ENCODE data around the gene SELENOW. TPM values are rescaled to one million over a fixed set of nuclear protein-coding genes. Genes with fewer than 3 reads are reported as not detected.

Gene SELENOW
- total RNA-seq, 6 experiments from 2014 or later: 46.4 to 141 (median 83.0) TPM

- Histone ChIP-seq H3K27ac (no peak overlapping the region), H3K9me3 (no peaks in the 10 kb centered on the region), H3K4me3 (no peak overlapping the region), H3K36me3 (no peaks in the 10 kb centered on the region), H3K27me3 (no peaks in the 10 kb centered on the region), H3K4me1 (no peaks in the 10 kb centered on the region)
- WGBS (ENCODE audit: insufficient coverage, low coverage, low lambda C conversion rate, missing lambda C conversion rate): 12% methylated on average over 10 of the region's 10 CpGs
- intact Hi-C loops (cut with DNase I): no loop called here
- no peak for TF ChIP-seq POLR2A (IDR thresholded peaks at IDR 0.05)
- no peak for TF ChIP-seq CTCF (IDR thresholded peaks at IDR 0.05)
- no peak for DNase-seq
- no peak for ATAC-seq
These were observed 41.4 kb downstream of the SELENOW start for GRCh38 chr19:47819858-47820257.

- Histone ChIP-seq H3K9me3 (no peaks in the 10 kb centered on the region), H3K4me3 (no peak overlapping the region), H3K36me3 (no peaks in the 10 kb centered on the region), H3K27me3 (no peaks in the 10 kb centered on the region), H3K27ac (no peak overlapping the region), H3K4me1 (no peaks in the 10 kb centered on the region)
- intact Hi-C loops (cut with DNase I): no loop called here
- 40% methylated on average over 1 of the region's 2 CpGs for WGBS (ENCODE audit: insufficient coverage, low coverage, low lambda C conversion rate, missing lambda C conversion rate)
- no peak for ATAC-seq
- TF ChIP-seq POLR2A (IDR thresholded peaks at IDR 0.05) (no peak), CTCF (IDR thresholded peaks at IDR 0.05) (no peak)
- no peak for DNase-seq
These were observed 41.9 kb downstream of the SELENOW start for GRCh38 chr19:47820410-47820809.

- Histone ChIP-seq H3K9me3 (no peaks in the 10 kb centered on the region), H3K36me3 (no peaks in the 10 kb centered on the region), H3K27ac (no peak within 1 kb of the TSS), H3K27me3 (no peaks in the 10 kb centered on the region), H3K4me3 (no peak within 1 kb of the TSS), H3K4me1 (no peaks in the 10 kb centered on the region)
- DNase-seq: no peak
- no peak for ATAC-seq
- no peak for TF ChIP-seq CTCF (IDR thresholded peaks at IDR 0.05)
- TF ChIP-seq POLR2A (IDR thresholded peaks at IDR 0.05): no peak
- intact Hi-C loops (cut with DNase I): no loop called here
- WGBS (ENCODE audit: insufficient coverage, low coverage, low lambda C conversion rate, missing lambda C conversion rate): 27% methylated on average over 5 of the region's 15 CpGs
These were observed 43.0 kb downstream of the SELENOW start, which contains the start of gene CRX for GRCh38 chr19:47821460-47822020. CRX (plus strand) TSS chr19:47821937; CDS start chr19:47834444, 12,507 bp downstream.

GRCh38 chr19:47824396-47824795 is 45.9 kb downstream of the SELENOW start:
- TF ChIP-seq CTCF (IDR thresholded peaks at IDR 0.05) (no peak), POLR2A (IDR thresholded peaks at IDR 0.05) (no peak)
- WGBS (ENCODE audit: insufficient coverage, low coverage, low lambda C conversion rate, missing lambda C conversion rate): 89% methylated on average over 3 of the region's 6 CpGs
- H3K4me3 ChIP-seq: no peak overlapping the region
- DNase-seq: no peak
- no peaks in the 10 kb centered on the region for H3K36me3 ChIP-seq
- no peaks in the 10 kb centered on the region for H3K9me3 ChIP-seq
- intact Hi-C loops (cut with DNase I): no loop called here
- H3K27me3 ChIP-seq: no peaks in the 10 kb centered on the region
- no peak overlapping the region for H3K27ac ChIP-seq
- no peaks in the 10 kb centered on the region for H3K4me1 ChIP-seq
- ATAC-seq: no peak

GRCh38 chr19:47826800-47827199 is 48.3 kb downstream of the SELENOW start:
- no peaks in the 10 kb centered on the region for H3K27me3 ChIP-seq
- DNase-seq: no peak
- WGBS (ENCODE audit: insufficient coverage, low coverage, low lambda C conversion rate, missing lambda C conversion rate): 100% methylated on average over 1 of the region's 6 CpGs
- no peaks in the 10 kb centered on the region for H3K4me1 ChIP-seq
- ATAC-seq: no peak
- H3K4me3 ChIP-seq: no peak overlapping the region
- no peak overlapping the region for H3K27ac ChIP-seq
- no peaks in the 10 kb centered on the region for H3K36me3 ChIP-seq
- no peaks in the 10 kb centered on the region for H3K9me3 ChIP-seq
- intact Hi-C loops (cut with DNase I): no loop called here
- TF ChIP-seq CTCF (IDR thresholded peaks at IDR 0.05) (no peak), POLR2A (IDR thresholded peaks at IDR 0.05) (no peak)
